Measurements from ENCODE around the gene PKLR. TPM values are rescaled to one million over a fixed set of nuclear protein-coding genes. Genes with fewer than 3 reads are reported as not detected.

Gene PKLR
- total RNA-seq, 4 donors from 2014 or later, result not detected

- Histone ChIP-seq H3K27ac (peak within 1 kb of the TSS; percentile 91 to 99 (median 95)), H3K4me1 (peaks cover 0 to 65% (median 32%) of the 10 kb centered on the region in 3 donors), H3K4me3 (peak within 1 kb of the TSS; percentile 91 to 94), H3K36me3 (peaks cover 6 to 27% of the 10 kb centered on the region in 2 donors), H3K27me3 (no peaks in the 10 kb centered on the region), H3K9me3 (no peaks in the 10 kb centered on the region)
- TF ChIP-seq, protein P1, sequence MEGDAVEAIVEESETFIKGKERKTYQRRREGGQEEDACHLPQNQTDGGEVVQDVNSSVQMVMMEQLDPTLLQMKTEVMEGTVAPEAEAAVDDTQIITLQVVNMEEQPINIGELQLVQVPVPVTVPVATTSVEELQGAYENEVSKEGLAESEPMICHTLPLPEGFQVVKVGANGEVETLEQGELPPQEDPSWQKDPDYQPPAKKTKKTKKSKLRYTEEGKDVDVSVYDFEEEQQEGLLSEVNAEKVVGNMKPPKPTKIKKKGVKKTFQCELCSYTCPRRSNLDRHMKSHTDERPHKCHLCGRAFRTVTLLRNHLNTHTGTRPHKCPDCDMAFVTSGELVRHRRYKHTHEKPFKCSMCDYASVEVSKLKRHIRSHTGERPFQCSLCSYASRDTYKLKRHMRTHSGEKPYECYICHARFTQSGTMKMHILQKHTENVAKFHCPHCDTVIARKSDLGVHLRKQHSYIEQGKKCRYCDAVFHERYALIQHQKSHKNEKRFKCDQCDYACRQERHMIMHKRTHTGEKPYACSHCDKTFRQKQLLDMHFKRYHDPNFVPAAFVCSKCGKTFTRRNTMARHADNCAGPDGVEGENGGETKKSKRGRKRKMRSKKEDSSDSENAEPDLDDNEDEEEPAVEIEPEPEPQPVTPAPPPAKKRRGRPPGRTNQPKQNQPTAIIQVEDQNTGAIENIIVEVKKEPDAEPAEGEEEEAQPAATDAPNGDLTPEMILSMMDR (IDR thresholded peaks at IDR 0.05), result peak in 1 of 4 experiments; percentile 13
- no peak for TF ChIP-seq EP300 (IDR thresholded peaks at IDR 0.05)
- TF ChIP-seq POLR2A (IDR thresholded peaks at IDR 0.05), result peak; percentile 73 to 75
- peak; percentile 96 for TF ChIP-seq POLR2AphosphoS5 (IDR thresholded peaks at IDR 0.05)
- peak; percentile 92 for ATAC-seq
- WGBS, 2 donors (ENCODE audit: low coverage in 1 of 2), result 46 to 55% methylated on average over 3 to 15 of the region's 61 CpGs
These were observed 27.6 kb downstream of the PKLR start, which contains the start of gene CLK2 for GRCh38 chr1:155273343-155274245. TSS of gene CLK2 (minus strand) at chr1:155273504. CDS start at chr1:155270977, 2,527 bp downstream.

DNA sequence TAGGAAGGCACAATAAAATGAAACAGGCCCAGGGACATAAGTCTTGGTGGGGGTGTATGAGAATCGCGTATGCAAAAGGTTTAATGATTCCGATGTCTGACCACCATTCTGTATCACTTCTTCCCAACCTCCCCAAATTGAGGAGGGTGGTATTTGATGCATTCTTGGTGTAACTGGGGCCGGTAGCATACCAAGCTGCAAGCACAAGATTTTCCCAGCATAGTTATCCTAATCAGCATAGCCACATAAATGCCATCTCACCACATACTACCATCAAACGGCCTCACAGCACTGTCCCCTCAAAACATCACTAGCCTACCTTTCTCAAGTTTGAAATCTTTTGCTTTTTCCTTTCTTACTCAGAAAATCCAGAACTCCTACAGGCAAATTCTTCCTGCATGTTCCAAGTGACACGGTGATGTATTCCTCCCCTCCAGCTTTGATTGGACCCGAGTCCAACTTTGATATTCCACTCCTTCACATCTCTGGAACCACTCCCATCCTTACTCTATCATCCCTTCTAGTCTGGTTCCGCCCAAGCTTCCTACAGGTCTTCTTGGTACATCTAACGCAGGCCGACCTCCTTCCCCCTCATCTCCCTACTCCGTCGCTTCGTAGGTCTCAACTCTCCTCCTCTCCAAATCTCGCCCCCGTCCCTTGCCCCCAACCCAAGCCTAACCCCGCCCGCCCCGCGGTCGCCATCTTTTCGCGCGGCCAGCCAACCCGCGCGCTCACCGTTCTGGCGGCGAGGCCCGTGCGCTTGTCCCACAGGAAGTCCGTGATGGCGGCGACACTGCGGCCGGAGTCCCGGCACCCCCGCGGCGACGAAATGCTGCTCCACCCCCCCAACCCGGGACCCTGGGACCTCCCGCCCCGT lies 28.5 kb downstream of the PKLR start:
- no peaks in the 10 kb centered on the region for H3K9me3 ChIP-seq
- no peak for TF ChIP-seq POLR2A (IDR thresholded peaks at IDR 0.05)
- TF ChIP-seq, protein P1 (IDR thresholded peaks at IDR 0.05), result no peak
- no peak for TF ChIP-seq POLR2AphosphoS5 (IDR thresholded peaks at IDR 0.05)
- no peak for TF ChIP-seq EP300 (IDR thresholded peaks at IDR 0.05)
- H3K27ac ChIP-seq, result peak overlapping the region; percentile 91 to 99 (median 95)
- ATAC-seq, result peak; percentile 54
- H3K27me3 ChIP-seq, result no peaks in the 10 kb centered on the region
- WGBS, 2 donors (ENCODE audit: low coverage in 1 of 2), result 4 to 8% methylated on average over 13 to 25 of the region's 44 CpGs
- H3K36me3 ChIP-seq, result peaks cover 8 to 36% of the 10 kb centered on the region in 2 donors
- peaks cover 0 to 56% (median 23%) of the 10 kb centered on the region in 3 donors for H3K4me1 ChIP-seq
- peak overlapping the region; percentile 91 to 94 for H3K4me3 ChIP-seq

DNA sequence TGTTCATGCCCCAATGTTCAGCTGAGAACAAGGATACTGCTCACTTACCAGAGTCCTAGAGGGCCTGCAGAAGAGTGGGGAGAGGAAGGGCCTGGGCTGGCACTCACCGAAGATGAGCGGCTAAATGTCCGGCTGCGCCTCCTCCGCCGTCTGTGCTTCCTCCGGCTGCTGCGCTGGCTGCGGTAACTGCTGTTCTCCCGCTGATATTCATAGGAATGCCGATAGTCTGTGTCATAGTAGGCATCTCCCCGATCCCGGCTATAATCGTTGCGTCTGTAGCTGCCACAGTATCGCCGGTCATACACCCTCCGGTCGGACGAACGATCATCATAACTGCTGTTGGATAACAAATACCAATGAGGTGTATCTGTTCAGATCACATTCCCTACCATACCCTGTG lies 31.9 kb downstream of the PKLR start:
- no peaks in the 10 kb centered on the region for H3K9me3 ChIP-seq
- TF ChIP-seq POLR2AphosphoS5 (IDR thresholded peaks at IDR 0.05) (no peak), EP300 (IDR thresholded peaks at IDR 0.05) (no peak), POLR2A (IDR thresholded peaks at IDR 0.05) (no peak)
- TF ChIP-seq, protein P1 (IDR thresholded peaks at IDR 0.05), result no peak
- peaks cover 0 to 43% (median 18%) of the 10 kb centered on the region in 3 donors for H3K4me1 ChIP-seq
- no peak overlapping the region for H3K27ac ChIP-seq
- H3K4me3 ChIP-seq, result no peak overlapping the region
- 76 to 89% methylated on average over 15 to 18 of the region's 21 CpGs for WGBS, 2 donors (ENCODE audit: low coverage in 1 of 2)
- no peaks in the 10 kb centered on the region for H3K27me3 ChIP-seq
- H3K36me3 ChIP-seq, result peaks cover 9 to 69% of the 10 kb centered on the region in 2 donors
- no peak for ATAC-seq

DNA sequence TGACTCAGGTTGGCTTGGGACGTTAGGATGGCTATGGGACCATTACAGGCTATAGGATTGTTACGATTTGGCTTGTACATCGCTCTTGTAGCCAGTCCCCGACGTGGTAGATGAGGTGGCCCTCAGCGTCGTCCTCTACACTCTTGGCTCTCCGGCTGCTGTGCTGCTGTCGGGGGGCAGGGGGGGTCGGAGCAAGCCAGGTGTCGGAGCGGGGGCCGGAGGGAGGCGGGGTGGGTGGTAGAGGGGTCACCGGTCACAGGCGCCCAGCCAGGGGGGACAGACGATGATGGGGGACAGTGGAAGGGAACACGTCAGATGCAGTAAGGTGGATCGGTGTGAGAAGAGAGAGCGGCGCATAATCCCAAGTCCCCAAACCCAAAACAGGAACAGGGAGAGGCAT lies 32.6 kb downstream of the PKLR start:
- no peak for ATAC-seq
- 89% methylated on average over 8 of the region's 21 CpGs; no CpG with 5 or more reads in 1 of the 2 donors for WGBS, 2 donors (ENCODE audit: low coverage in 1 of 2)
- Histone ChIP-seq H3K4me1 (peaks cover 0 to 38% (median 14%) of the 10 kb centered on the region in 3 donors), H3K4me3 (no peak overlapping the region), H3K27ac (no peak overlapping the region), H3K27me3 (no peaks in the 10 kb centered on the region), H3K9me3 (no peaks in the 10 kb centered on the region), H3K36me3 (peaks cover 11 to 77% of the 10 kb centered on the region in 2 donors)
- TF ChIP-seq, protein P1 (IDR thresholded peaks at IDR 0.05), result no peak
- TF ChIP-seq EP300 (IDR thresholded peaks at IDR 0.05), result no peak
- TF ChIP-seq POLR2AphosphoS5 (IDR thresholded peaks at IDR 0.05), result no peak
- TF ChIP-seq POLR2A (IDR thresholded peaks at IDR 0.05), result no peak
